NOMO-1 (cell line): ENCODE results near the gene SLC9A5.

Experiments used
- DNase-seq, 2 experiments: peaks; one replicate each; lab custom pipeline; 2025; ENCODE audit not compliant: unreplicated experiment in 2 of 2; lab: John Stamatoyannopoulos, UW

Gene SLC9A5

GRCh38 chr16:67305216-67306071, 56.7 kb downstream of the SLC9A5 start:
- DNase-seq, result no peak

GRCh38 chr16:67310561-67310960, 61.8 kb downstream of the SLC9A5 start:
- DNase-seq, result no peak

- no peak for DNase-seq
Measured at GRCh38 chr16:67311607-67312488, 63.1 kb downstream of the SLC9A5 start.

- no peak for DNase-seq
Measured at GRCh38 chr16:67312719-67313118, 63.9 kb downstream of the SLC9A5 start.

GRCh38 chr16:67317853-67318252, 69.1 kb downstream of the SLC9A5 start:
- no peak for DNase-seq
